NCI-H446 (cell line): Measurements from ENCODE around the gene RHOBTB3.

ENCODE experiments used
- DNase-seq, 2 experiments: peaks; one replicate each; lab custom pipeline; 2025; lab: John Stamatoyannopoulos, UW

The RHOBTB3 gene

DNA sequence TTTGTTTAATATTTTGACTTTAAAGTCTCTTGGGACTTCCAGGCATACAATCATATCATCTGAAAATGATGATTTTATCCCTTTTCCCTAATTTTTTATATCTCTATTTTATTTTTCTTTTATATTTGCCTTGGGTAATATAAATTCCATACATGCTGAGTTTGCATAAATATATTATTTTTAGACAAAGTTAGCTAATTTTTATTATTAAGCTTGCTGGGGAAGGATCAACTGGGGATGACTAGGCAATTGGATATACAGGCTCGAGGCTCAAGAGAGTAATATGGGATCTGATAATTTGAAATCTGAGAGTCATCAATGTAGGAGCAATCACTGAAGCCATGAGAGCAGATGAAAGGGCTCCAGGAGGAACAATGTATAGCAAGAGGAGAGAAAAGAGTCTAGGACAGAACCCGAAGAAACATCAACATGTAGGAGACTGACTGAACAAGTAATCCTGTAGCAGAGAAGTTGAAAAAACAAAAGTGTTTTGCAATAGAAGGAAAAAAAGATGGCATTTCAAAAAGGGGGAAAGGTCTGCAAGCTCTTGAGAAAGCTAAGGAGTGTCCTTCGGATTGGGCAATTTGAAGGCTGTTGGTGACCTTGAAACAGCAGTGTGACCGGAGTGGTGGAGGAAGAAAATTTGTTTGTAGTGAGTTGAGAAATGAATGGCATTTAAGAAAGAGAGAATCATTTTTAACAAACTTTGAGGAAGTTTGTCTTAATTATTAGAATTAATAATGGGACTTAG is 17.0 kb upstream of the RHOBTB3 start:
- no peak for DNase-seq

DNA sequence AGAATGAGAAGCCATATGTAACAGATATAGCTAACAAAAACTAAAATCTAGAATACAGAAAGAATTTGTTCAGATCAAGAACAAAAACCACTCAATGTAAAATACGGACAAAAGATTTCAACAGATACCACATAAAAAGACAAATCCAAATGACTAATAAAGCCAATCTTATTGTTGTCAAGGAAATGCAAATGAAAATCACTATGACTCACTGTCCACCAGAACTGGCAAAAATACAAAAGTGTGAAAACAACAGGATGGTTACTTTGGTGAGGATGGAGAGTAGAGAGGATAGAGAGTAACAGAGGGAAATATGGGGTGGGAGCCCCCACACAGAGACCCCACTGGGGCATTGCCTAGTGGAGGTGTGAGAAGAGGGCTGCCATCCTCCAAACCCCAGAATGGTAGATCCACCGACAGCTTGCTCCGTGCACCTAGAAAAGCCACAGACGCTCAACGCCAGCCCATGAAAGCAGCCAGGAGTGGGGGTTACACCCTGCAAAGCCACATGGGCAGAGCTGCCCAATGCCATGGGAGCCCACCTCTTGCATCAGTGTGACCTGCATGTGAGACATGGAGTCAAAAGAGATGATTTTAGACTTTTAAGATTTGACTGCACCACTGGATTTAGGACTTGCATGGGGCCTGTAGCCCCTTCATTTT is 15.2 kb upstream of the RHOBTB3 start:
- DNase-seq = no peak

GRCh38 chr5:95717439-95717838 is 13.7 kb upstream of the RHOBTB3 start:
- no peak for DNase-seq

- no peak for DNase-seq
Measured at GRCh38 chr5:95718203-95718602, 12.9 kb upstream of the RHOBTB3 start.

DNA sequence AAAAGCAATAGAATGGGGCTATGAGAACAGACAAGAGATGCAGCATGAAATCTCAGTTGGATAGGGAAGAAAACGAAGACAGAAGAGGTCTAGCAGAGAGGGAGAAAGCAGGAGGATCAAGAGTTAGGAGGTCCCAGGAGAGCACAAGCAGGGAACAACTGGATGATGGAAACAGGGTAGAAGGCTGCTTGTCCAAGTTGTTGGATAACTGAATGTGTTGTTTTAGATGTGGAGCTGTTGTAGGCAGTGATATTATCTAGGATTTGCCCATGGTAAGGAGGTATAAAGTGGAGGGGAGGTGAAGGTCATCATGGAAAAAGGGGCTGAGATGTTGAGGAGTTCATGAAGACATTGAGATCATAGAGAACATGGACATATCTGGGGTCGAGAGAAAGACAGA is 12.4 kb upstream of the RHOBTB3 start:
- no peak for DNase-seq

DNA sequence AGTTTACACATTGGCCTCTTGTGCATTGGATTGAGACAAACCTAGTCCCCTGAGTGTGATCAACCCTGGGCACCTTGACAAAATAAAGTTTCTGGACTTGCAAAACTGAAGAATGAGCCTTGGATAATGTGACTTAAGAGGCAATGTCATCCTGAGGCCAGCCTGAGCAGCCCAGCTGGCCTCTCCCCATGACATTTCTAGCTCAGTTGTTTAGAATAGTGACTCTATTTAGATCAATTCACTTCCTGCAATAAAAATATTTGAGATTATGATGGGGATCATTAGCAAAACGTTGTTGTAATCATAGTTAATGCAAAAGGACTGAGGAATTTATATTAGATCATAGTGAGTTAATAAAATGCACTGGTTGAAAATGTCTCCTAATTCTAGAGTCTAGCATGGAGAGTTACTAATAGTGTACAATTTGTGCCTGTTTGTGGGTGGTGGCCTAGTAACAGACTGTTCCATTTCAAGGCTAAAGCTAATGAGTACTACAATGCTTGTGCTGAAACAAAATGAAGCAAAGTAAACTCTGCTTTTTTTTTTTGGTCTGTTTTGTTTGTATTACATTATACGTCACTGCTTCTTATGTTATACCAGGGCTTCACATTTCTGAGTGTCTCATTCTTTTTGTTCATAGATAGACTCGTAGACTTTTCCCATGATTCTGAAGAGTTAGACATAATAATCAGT is 10.9 kb upstream of the RHOBTB3 start:
- peak in 1 of 2 experiments; percentile 44 for DNase-seq

- DNase-seq = no peak
Measured at GRCh38 chr5:95721582-95722295, 9.4 kb upstream of the RHOBTB3 start.

DNA sequence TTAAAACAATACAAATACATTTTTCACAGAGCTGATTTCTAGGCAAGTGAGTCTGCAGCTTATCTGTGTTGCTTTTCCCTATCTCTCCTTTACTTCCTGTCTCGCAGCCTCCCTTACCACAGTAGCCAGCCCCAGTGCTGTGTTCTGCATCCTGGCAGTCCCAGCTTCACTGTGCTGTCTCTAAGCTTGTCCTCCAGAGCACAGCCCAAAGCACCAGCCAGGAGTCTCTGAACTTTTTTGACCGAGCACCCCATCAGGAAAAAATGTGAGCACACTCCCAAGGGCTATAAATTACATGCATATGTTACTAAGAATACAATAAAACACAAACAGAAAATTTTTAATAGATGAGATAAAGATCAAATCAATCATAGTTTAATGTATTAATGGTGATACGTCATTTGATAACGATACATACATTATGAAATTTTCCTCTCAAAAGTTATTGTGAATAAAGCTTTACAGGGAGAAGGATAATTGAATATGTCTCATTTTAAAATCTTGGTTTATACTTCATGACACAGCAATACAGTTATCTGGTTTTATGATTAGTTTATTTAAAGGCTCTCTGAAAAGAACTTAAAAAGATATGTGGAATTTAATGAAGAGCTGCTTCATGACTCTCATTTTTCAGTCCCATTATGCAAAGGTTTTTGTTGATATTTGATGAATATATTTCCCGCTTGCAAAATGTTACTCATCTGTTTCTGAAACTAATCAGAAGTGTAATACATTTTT is 7.3 kb upstream of the RHOBTB3 start:
- DNase-seq = no peak

DNA sequence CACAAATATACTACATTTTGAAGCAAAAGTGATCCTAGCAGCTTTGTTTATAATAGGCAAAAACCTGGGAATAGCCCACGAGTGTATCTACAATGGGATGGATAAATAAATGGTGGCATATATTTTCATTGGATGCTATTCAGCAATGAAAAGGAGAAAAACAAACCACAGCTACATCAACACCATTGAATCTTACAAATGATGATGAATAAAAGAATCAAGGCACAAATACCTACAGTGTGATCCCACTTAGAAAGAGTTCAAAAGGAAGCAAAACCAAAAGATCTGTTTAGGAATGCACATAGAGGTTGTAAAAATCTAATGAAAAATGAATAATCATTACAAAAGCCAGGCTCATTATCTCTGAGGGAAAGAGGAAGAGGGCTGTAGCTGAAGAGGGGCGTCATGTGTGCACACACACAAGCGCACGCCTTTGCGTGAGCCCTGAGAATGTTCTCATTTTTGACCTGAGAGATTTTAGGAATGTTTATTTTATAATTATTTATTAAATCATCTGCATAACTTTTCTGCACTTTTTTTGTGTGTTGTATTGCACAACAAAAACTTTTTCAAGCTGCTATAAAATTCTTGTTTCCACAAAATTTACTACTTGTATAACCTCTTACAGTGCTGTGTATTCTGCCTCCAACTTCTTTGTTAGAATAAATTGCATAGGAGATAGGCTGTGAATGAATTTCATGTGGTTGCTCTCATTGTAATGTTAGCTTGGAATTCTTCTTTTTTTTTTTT is 5.9 kb upstream of the RHOBTB3 start:
- DNase-seq = no peak

DNA sequence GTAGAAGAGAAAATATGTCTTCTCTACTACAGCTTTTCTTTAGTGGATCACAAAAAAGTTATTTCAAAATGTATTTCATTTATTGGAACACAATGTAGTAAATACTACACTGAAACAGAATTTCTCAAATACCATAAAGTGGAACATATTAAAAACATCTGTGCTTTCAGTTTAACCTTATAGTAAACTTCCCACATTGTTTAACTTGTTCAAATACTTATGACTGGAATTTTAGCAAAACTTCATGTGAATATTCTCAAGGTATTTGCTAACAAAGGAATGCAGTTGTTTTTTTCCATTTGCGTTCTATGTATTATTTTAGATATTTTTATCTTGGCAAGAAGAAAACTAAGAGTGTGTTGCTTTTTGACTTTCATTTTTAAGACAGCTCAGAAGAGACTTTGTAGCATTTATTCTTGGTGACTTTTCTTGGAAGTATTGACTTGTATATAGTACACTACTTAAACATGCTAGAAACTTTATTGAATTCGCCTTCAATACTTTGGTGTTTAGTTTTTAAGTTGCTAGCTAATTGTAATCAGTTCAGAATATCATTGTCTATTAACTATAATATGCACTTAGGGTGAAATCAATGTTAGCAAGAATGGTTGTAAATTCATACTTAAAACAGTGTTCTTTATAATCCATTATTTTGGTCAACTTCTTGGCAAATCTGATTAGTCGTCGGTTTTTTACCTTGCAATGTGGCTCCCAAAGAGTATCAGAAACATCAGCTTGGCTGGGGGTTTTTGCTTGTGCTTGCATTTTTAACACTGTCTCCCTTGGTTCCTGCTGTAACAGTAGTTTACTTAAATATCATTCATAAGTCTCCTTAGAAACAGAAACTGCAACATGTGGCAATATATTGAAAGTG is 5.0 kb upstream of the RHOBTB3 start:
- DNase-seq = no peak

- no peak for DNase-seq
Measured at GRCh38 chr5:95726811-95727763, 4.0 kb upstream of the RHOBTB3 start.

GRCh38 chr5:95727764-95728191 is 3.4 kb upstream of the RHOBTB3 start:
- peak in 1 of 2 experiments; percentile 9 for DNase-seq

DNA sequence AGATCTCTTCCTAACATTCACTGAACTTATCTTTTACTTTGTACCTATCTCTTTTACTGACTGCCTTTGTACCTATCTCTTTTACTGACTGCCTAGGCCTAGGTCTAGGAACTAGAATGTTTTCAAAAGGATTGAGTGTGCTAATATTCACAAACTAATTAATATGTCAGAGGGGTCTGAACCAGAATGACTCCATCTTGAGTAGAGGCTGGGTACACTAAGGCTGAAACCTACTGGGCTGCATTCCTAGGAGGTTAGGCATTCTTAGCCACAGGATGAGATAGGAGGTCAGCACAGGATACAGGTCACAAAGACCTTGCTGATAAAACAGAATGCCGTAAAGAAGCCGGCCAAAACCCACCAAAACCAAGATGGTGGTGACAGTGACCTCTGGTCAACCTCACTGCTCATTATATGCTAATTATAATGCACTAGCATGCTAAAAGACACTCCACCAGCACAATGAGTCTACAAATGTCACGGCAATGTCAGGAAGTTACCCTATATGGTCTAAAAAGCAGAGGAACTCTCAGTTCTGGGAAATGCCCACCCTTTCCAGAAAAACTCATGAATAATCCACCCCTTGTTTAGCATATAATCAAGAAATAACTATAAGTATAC is 2.5 kb upstream of the RHOBTB3 start:
- no peak for DNase-seq

DNA sequence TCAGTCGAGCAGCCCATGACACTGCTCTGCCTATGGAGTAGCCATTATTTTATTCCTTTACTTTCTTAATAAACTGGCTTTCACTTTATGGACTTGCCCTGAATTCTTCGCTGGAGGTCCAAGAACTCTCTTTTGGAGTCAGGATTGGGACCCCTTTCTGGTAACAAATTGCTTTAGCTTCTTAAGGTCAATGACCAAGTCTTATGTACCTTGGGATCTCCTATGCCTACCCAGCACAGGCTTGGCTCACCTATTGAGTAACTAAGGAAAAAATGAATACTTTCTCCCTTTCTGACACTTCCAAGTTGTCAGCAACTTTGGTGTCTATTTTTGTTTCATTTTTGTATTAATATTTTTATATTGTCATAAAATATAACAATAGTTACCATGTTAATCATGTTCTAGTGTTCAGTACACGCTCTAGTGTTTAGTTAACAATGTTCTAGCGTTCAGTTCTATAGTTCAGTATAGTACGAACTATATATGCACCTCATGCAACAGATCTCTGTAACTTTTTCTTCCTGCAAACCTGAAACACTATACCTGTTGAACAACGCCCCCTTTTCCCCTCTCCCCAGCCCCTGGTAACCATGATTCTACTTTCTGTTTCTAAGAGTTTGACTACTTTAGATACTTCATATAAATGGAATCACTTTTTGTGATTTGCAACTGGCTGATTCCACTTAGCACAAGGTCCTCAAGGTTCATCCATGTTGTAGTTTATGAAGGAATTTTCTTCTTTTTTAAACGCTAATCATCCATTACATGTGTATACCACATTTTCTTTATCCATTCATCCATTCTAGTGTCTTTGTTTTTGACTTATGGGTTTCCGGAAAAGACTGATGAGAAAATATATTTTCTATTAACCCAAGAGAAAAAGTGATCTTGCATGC is 1.8 kb upstream of the RHOBTB3 start:
- DNase-seq = no peak

GRCh38 chr5:95730011-95730700 is 980 bp upstream of the RHOBTB3 start:
- no peak for DNase-seq
